ENCODE measurements around the gene SDK1.

The SDK1 gene

DNA sequence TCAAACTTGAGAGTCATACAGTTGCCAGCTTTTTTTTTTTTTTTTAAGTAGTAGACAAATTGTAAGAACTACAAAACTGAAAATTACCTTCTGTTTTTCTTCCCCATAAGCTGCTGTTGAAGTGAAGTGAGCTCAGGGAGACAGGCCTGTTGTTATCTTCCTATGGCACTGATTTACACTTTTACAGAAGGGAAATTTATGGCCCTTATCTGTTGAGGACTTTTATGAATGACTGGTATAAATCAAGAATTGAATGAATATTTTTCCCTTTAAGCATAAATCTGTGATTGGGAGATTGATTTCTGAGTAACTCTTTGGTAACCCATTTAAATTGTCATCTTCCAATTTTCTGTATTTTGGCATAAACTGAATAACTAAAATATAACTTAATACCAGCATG, 124.0 kb downstream of the SDK1 start:
- no peak for FAIRE-seq

DNA sequence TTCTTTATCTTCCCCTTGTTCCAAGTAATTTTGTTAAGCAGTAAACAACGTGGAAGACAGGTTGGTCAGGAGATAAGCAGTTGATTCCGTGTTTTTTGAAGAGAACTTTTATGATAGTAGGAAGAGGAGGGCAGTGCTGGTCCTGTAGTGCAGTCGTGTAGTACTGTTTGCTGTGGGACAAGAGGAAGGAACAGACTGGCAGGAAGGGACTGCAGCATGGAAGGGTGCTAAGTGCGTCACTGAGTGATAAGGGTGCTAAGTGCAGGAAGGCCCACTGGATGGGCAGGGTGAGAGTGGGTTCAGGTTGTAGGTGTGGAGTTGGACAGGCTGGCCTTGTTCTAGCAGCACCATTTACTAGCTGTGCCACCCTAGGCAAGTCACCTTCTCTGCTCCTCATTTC, 125.0 kb downstream of the SDK1 start:
- FAIRE-seq, result no peak

DNA sequence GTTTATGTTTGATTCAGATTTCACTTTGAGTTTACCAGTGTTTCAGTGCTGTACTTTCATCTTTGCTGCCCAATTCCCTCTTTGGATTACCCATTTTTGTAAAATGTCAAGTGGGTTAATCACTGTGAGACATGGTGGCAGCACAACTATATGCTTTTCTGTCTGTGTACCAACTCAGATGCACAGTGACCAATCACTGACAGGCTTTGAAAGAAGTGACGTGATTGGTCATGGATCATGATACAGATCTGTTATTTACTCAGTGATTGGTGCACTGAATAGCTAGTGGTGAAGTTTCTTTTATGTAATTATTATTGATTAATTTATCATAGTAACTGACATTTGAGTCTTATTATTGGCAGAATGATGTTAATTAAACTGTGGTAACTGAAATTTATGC, 126.9 kb downstream of the SDK1 start:
- no peak for FAIRE-seq

DNA sequence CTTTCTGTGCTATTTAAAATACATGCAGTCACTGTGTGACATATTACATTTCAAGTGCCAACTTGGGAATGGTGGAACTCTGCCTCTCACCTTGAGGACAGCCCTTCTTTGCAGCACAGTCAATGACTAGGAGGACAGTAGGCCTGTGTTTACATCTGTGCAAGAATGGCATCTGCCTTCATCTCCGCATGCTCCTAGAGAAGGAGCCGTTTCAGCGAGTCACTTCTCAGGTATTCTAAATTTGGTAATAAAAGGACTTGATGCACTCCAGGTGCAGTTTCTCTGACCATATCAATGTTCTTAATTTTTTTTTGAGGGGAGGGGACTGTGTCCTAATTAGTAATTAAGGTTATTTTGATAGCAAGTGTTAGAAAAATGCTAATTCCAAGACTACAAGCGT, 128.9 kb downstream of the SDK1 start:
- FAIRE-seq, result no peak

DNA sequence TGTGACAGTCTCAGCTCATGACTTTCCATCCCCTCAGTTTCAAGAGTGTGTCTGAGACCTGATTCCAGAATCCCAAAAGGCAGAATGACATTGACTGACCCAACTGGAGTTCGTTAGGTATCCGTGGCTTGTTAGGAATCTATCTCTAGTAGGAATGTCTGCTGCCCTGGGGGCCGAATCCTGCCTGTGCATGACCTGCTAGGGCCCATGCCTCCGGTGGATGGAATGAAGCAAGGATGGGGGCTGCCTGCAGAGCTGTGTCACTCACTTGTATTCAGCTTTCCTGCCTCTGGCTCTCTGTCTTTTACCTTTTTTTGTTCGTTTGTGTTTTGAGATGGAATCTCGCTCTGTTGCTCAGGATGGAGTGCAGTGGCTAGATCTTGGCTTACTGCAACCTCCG, 129.5 kb downstream of the SDK1 start:
- no peak for FAIRE-seq

DNA sequence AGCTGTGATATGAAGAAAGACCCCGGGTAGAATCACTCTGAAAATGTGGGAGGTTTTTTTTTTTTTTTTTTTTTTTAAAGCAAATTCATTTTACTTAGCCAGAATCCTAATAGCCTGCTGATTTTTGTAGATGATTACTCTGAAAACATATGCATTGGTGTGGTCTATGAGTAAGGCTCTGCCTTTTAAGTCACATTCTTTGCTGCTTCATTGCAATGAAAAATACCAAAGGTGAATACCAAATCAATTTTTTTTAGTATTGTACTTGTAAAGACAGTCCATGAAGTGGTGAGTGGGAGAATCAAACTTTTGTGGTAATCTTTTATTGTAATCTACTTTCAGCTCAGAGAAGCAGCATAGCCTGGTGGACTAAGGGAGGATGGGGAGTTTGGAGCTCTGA, 130.3 kb downstream of the SDK1 start:
- no peak for FAIRE-seq

DNA sequence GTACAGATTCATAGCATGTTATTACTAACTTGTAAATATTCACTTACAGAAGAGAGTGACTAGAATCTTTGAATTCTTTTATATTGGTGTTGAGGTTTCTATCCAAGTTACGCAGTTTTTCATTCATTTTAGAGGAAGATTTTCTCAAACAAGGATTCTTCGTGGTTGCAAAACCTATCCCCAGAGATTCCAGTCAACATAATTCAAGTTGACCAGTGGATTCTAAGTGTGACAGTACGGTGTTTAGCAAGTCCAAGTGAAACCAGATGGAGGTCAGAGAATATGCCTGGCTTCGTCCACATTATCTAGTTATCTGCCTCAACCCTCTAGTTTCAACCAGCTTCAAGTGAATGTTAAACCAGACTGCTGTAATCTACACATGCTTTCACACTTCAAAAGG, 131.9 kb downstream of the SDK1 start:
- FAIRE-seq, result no peak

DNA sequence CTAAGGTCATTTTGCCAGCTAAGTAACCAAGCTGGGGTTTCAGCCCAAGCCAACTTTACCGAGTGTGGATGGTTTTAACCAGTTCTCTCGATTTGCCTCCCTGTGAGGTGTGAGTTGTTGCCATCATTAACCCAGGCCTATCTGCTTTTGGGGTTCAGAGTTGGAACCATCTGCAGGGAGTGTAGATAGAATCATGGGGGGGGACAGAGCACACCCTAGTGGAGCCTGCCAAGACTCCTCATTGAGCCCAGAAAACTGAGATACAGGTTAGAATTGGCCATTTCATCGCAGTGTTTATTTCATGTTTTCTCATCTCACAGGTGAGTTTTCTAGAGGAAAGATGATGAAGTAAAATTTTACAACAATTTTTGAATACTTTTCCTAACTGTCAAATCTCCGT, 133.6 kb downstream of the SDK1 start:
- FAIRE-seq, result no peak

DNA sequence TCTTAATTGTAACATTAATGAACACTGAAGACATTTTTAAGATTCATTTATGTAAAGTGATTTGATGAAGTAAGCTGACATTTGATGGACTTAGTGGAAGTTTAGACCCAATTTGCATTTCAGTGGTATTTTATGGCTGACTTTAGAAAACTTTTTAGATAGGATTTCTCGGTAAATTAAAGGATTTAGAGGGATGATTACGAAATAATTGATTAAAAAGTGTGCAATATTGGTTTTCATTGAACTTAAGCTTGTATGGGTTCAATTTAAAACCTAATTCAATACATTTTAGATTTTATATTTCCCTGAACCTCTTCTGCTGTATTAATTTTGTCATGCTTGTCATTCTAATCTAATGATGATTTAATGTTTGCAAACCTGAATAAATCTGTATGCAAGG, 135.1 kb downstream of the SDK1 start:
- FAIRE-seq, result no peak

DNA sequence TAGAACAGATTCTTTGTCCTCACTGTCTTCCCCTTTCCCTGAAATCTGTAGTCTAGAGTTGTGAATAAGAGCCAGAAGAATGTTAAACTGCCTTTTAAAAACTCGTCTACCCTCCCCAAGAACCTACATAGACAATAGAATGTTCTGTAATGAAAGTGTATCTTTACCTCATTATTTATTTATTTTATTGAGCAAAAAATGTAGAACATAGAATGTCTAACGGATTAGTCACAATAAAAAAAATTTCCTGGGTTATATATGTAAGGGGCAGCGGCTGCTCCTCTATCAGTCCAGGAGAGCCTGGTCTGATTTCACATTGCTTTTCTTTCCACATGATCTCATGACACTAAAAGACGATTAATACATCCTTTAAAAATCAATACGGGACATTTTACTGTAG, 135.7 kb downstream of the SDK1 start:
- no peak for FAIRE-seq

DNA sequence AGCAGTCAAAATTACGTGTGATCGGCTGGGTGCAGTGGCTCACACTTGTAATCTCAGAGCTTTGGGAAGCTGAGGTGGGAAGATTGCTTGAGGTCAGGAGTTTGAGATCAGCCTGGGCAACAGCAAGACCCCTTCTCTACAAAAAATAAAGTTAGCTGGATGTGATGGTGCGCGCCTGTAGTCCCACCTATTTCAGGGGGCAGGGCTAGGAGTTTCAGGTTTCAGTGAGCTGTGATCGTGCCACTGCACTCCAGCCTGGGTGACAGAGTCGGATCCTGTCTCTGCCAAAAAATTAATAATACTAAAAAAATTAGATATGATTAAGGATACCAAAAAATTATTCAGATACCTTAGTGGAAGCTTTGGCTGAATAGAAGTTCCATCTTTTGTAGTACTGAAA, 136.4 kb downstream of the SDK1 start:
- no peak for FAIRE-seq

DNA sequence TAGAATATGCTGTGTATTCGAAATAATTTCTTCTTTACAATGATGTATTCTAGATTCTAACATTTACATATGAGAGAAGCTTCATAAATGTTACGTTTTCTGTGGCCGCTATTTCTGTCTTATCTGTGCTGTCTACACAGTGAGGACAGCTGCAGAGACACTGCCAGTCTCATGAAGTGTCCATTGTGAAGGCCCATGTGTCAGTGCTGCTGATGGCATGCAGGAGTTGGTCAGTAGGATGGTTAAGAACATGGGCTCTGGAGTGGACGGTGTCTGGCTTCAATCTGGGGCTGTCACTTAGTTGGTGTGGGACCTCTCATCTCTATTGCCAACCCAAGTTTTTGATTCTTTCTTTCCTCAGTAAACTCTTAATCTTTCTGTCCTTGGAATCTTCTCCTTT, 137.3 kb downstream of the SDK1 start:
- no peak for FAIRE-seq

DNA sequence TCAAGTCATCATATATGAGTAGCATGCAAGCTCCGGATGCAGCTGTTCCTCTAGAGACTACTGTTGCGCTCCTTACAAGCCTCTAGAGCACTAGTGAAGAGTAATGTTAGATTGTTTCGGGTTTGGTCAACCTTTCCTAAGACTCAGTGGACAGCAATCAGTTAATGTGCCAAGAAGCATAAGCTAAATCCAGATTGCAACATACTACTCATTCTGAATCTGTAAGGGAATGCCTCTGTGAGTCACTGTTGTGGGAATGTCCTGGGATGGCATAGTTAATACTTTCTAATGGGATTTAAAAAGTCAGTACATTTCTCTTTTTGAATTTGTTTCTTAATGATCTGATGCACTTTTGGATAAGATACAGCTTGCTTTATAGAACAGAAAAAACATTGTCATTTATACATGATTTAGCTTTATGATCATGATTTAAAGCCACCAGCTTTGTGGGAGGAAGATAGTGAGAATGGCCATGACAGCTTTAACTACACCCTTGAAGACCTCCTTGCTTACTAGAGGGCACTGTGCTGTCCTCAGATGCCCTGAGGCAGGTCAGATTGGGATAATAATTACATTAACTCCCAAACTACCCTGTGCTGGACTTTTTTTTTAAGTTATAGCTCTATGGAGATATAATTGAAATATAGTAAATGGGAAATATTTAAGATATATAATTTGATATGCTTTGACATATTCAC, 138.4 kb downstream of the SDK1 start:
- FAIRE-seq, result no peak

DNA sequence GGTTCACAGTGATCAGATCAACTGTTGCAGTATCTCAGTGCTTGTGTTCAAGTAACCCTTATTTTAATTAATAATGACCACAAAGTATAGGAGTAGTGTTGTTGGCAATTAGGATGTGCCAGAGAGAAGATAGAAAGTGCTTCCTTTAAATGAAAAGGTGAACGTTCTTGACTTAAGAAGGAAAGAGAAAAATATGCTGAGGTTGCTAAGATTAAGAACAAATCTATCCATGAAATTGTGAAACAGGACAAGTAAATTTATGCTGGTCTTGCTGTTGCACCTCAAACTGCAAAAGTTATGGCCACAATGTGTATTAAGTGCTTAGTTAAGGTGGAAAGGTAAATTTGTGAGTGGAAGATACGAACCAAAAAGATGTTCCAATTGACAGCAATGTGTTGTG, 139.5 kb downstream of the SDK1 start:
- no peak for FAIRE-seq

DNA sequence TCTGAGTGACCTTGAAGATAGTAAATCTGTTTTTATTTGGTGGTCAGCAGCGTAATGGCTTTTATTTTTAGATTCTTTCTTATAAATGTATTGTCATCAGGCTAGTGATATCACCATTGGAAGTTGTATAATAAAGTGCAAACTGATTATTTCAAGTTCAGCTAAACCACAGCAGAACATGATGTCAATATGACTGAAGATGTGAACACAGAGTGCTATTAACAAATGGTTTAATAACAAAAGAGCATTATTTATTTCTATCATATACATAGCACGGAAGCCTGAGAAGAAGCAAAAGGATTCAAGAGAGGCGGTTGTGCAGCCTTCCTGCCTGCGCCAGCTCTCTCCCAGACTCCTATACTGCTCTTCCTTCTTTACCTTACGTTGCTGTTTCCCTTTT, 142.7 kb downstream of the SDK1 start:
- no peak for FAIRE-seq

DNA sequence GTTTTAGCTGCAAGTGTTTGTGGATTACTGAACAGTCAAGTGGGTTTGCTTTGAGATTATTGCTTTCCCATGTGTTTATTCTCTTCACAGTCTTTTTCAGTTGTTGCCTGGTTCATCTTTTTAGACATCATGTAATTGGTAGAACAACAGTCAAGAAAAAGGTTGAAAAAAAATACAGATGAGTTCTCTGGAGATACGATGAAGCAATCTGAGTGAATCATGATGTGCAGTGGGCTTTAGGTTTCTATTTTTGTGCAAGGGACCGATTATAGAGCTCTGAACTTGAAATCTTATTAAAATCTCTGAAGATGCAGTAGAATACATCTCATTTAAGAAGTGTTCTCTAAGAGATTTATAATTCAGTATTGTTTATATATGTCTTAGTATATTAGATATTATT, 145.7 kb downstream of the SDK1 start:
- FAIRE-seq, result no peak

DNA sequence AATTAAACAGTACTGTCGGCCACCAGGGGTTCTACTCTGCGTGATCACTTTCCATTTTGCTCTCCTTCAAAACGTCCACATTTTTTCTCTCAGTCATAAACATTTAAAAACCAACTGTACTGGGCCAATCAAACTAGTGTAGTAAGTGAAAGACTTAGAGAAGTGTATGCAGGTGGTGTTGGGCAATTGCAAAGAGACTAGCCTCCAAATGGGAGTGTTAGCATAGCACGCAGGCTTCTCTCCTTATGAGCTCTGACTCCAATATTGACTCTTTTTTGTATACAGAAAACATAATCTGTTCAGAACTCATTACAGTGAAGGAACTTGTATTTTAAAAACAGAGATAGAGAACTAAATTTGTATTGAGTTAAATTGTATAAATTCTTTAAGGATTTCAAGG, 150.6 kb downstream of the SDK1 start:
- FAIRE-seq, result no peak

DNA sequence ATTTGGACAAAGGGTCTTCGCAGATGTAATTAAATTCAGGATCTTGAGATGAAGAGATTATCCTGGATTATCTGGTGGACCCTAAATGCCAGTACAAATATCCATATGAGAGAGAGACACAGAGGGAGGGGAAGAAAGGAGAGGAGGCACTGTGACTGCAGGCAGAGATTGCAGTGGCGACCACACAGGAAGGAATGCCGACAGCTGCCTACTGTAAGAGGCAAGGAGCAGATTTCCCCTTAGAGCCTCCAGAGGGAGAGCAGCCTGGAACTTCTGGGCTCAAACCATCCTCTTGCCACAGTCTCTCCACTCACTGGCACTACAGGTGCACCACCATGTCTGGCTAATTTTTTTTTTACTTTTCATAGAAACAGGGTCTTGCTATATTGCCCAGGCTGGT, 152.3 kb downstream of the SDK1 start:
- no peak for FAIRE-seq

DNA sequence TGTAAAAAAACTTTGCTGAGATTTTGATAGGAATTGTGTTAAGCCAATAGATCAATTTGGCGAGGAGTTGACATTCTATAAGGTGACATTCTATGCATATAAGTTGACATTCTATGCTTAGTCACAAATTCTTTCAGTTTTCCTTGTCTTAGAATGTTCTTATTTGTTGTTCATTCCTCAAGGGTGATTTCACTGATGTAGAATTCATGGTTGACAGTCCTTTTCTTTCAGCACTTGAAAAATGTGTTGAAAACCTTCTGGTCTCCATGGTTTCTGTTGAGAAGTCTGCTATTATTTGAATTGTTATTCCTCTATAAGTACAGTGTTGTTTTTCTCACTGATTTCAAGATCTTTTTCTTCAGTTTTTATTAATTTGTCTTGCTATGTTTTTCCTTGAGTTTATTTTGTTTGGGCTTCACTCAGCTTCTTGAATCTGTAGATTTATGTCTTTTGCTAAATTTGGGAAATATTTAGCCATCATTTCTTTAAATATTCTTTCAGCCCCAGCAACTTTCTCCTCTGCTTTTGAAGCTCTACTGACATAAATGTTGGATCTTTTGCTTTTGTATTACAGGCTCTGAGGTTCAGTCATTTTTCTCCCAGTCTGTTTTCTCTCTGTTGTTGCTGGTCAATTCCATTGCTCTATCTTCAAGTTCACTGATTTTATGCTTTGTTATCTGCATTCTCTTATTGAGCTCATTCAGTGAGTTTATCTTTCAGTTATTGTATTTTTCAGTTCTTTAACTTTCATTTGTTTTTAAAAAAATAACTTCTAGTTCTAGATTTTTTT, 154.9 kb downstream of the SDK1 start:
- FAIRE-seq, result no peak

DNA sequence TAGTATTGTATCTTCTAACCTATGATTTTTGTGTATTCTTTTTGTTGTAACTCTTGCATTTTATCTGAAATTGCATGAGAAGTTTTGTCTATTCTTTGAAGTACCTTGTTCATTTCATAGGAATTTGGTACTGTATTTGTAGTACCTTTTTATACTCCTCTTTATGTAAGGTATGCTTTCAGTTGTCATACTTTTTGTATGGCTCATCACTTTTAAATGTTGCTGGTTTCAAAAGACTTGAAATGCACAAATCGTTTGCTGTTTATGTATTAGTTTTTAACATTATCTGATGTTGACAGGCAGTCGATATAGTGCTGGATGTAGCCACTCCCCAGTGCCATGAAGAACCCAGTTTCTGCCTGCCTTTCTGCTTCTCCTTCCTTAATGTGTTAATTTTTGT, 158.1 kb downstream of the SDK1 start:
- no peak for FAIRE-seq

DNA sequence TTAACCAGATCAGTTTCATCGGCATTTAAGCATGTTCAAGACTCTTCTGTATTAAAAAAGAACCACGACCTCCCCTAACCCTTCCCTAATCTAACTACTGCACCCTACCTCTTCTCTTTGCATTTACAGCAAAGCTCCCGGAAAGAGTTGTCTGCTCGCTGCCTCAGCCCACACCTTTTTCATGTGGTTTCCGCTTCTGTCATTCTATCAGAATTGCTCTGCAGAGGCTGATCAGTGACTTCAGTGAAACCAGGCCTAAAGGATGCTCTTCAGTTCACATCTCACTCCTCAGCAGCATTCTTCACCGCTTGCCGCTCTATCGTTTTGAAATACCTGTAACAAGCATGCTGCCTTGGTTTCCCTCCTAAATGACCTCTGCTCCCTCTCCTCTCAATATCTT, 160.9 kb downstream of the SDK1 start:
- no peak for FAIRE-seq

DNA sequence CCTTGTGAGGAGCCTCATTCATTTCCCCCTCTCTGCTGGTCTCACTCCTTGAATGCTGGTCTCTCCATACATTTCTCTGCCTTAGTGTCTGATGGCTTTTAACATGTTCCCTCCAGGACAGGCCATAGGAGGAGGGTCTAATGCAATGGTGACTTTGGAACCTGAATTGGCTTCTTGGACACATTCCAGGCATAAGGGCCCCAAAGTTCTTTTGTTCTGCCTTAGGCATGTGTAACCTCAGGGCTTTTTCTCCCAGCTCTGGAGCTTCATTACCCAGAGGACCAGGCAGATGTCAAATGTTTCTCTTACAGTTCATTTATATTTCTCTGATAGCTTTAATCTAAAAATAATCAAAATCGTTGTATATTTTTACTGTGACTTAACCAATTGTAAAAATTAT, 162.6 kb downstream of the SDK1 start:
- FAIRE-seq, result no peak

DNA sequence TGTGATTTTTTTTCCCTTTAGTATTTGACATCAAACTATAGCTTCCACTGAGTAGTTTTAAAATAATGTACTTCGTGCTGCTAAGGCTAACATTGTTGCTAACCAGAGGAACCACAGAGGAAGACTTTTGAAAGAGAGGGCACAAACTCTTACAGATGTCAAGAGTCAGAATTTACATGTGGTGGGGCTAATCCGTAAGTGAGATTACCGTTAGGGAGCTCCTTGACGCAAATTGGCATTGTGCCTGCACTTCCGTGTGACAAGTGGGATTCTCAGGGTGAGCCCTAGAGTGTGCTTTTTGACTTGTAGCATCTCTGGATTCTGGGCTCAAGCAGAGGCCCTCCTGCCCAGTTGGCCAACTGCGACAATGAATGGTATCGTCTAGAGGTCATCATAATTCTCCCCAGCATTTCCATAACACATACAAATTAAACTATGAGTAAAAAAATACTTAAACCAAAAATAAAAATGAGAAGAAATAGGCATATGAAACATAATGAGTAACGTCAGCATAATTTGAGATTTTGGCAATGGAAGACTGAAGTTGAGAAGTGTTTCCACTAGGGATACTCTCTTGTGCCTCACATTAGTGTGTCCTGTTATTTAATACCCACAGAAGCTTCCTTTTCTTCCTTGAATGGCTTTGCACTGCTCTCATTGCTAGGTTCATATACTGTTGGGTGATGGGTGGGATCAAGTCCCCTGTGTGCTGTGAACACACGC, 164.0 kb downstream of the SDK1 start:
- no peak for FAIRE-seq

DNA sequence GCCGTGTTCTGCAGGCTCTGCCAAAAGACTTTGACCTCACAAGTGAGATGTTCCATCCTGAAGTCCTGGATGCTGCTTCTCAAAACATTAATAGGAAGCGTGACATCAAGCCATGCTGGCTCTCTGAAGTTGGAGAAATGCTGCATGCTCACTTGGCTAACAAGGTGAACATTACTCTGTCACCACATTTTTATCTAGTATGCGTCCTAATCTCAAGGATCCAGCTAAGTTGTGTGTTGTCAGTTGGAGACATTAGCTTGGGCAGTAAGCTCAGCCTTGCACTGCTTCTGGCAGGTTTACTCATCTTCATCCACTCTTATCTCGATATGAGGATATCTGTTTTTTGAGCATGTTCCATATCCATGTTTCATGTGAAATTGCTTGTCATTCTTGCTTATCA, 165.2 kb downstream of the SDK1 start:
- no peak for FAIRE-seq
